DND-41 (cell line): Measurements from ENCODE around the gene IER2.

Source experiments
- CTCF ChIP-seq: IDR thresholded peaks from 2 replicates; pipeline ENCODE4 v1.5.1; 2012; ENCODE audit warnings: borderline replicate concordance, low read length, moderate library complexity, mild to moderate bottlenecking; ENCODE audit not compliant: poor library complexity, severe bottlenecking; ENCODE audit errors: extremely low read depth
- EZH2 ChIP-seq: IDR thresholded peaks from 3 replicates; pipeline ENCODE4 v1.6.1; 2012; ENCODE audit warnings: borderline replicate concordance, low read depth, mild to moderate bottlenecking, moderate library complexity, low read length, inconsistent platforms; ENCODE audit not compliant: severe bottlenecking

- TF ChIP-seq CTCF (no peak), EZH2 (no peak)
These were observed 27.8 kb upstream of the IER2 start for GRCh38 chr19:13122275-13122878.
